ENCODE measurements around the gene CAPN2. TPM values are rescaled to one million over a fixed set of nuclear protein-coding genes. Genes with fewer than 3 reads are reported as not detected.

Gene CAPN2
- total RNA-seq, 1 experiment from 2014 or later: 513 TPM

GRCh38 chr1:223776075-223776814 lies 63.9 kb downstream of the CAPN2 start:
- Mint-ChIP-seq H3K27me3 (ENCODE audit: insufficient read depth, unreplicated experiment) (no peaks in the 10 kb centered on the region), H3K9me3 (ENCODE audit: unreplicated experiment) (no peaks in the 10 kb centered on the region), H3K4me1 (ENCODE audit: insufficient read depth, unreplicated experiment) (peaks cover 55% of the 10 kb centered on the region), H3K27ac (ENCODE audit: low read depth, unreplicated experiment) (peak overlapping the region; percentile 81), H3K4me3 (ENCODE audit: unreplicated experiment) (no peak overlapping the region), H3K36me3 (ENCODE audit: insufficient read depth, unreplicated experiment) (peaks cover 95% of the 10 kb centered on the region)
- ChIA-PET CTCF (interaction anchor here (0.5 to 2.9 kb wide), 13 partner anchors 9 to 1310 kb away, joined by 3 to 21 read pairs (median 6); partner anchors contain the start of gene CAPN2), POLR2A (interaction anchor here (0.6 to 8.7 kb wide), 24 partner anchors 8 to 1063 kb away, joined by 3 to 71 read pairs (median 4); partner anchors contain the start of genes AIDA, BROX, CAPN2 and TP53BP2)
- TF ChIP-seq, protein P1, sequence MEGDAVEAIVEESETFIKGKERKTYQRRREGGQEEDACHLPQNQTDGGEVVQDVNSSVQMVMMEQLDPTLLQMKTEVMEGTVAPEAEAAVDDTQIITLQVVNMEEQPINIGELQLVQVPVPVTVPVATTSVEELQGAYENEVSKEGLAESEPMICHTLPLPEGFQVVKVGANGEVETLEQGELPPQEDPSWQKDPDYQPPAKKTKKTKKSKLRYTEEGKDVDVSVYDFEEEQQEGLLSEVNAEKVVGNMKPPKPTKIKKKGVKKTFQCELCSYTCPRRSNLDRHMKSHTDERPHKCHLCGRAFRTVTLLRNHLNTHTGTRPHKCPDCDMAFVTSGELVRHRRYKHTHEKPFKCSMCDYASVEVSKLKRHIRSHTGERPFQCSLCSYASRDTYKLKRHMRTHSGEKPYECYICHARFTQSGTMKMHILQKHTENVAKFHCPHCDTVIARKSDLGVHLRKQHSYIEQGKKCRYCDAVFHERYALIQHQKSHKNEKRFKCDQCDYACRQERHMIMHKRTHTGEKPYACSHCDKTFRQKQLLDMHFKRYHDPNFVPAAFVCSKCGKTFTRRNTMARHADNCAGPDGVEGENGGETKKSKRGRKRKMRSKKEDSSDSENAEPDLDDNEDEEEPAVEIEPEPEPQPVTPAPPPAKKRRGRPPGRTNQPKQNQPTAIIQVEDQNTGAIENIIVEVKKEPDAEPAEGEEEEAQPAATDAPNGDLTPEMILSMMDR (IDR thresholded peaks at IDR 0.05; ENCODE audit: unreplicated experiment): no peak
- intact Hi-C loops (cut with micrococcal nuclease): loop anchor here (1.0 kb wide), 2 partner anchors 63 to 69 kb away; partner anchors contain the start of gene TP53BP2
- no TSS peak for BruUV-seq (replicated peaks)
- peak; percentile 95 for DNase-seq (ENCODE audit: unreplicated experiment)

DNA sequence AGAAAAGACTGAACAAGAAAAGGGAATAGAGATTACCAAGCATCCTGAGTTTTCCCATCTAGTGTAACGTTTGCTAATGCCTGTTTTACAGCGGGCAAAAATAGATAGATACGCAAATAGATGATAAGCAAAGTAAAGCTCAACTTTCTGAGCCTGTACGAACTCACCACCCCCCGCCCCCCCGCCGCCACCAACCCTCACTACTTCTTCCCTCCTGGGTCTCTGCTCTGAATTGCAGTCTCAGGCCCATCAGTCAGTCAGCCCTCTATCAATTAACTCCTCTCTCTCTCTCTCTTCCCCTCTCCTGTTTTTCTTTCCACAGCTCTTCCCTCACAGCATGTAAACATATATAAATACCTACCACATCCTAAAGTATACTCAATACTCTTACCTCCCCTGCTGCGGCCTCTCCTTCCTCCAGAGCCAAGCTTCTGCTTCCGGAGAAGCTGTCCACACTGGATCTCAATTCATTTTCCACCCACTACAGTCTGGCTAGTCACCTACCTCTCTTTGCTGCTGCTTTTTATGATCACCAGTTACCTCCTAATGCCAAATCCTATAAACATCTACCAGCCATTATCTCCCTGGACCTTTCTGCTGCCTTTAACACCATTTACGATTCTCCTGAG lies 64.6 kb downstream of the CAPN2 start:
- Mint-ChIP-seq H3K27ac (ENCODE audit: low read depth, unreplicated experiment) (peak overlapping the region; percentile 81), H3K27me3 (ENCODE audit: insufficient read depth, unreplicated experiment) (no peaks in the 10 kb centered on the region), H3K4me1 (ENCODE audit: insufficient read depth, unreplicated experiment) (peaks cover 48% of the 10 kb centered on the region), H3K36me3 (ENCODE audit: insufficient read depth, unreplicated experiment) (peaks cover 88% of the 10 kb centered on the region), H3K4me3 (ENCODE audit: unreplicated experiment) (no peak overlapping the region), H3K9me3 (ENCODE audit: unreplicated experiment) (no peaks in the 10 kb centered on the region)
- TF ChIP-seq, protein P1 (IDR thresholded peaks at IDR 0.05; ENCODE audit: unreplicated experiment): no peak
- ChIA-PET POLR2A (interaction anchor here (0.6 to 8.7 kb wide), 12 partner anchors 9 to 79 kb away, joined by 3 to 71 read pairs (median 7); partner anchors contain the start of genes CAPN2 and TP53BP2), CTCF (interaction anchor here (0.6 to 2.9 kb wide), 8 partner anchors 8 to 1311 kb away, joined by 3 to 21 read pairs (median 4); partner anchors contain the start of gene CAPN2)
- DNase-seq (ENCODE audit: unreplicated experiment): no peak
- intact Hi-C loops (cut with micrococcal nuclease): loop anchor here (1.0 kb wide), 2 partner anchors 64 to 68 kb away; partner anchors contain the start of gene TP53BP2
- no TSS peak for BruUV-seq (replicated peaks)

DNA sequence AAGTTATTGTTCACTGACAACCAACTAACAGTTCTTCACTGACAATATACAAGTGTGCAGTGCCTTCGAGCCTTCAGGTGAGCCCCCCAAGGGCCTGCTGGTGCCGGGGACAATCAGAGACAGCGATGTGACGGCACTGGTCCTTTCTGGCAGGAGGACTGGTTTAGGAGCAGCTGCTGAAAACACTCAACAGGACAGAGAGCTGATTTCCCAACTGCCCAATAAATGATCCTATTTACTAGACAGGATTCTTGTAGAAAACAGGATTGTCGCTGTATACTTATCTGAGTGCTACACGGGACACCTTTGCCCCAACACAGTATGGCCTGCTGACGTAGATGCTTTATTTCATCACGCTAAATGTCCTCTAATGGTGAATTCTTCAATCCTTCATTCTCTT lies 68.0 kb downstream of the CAPN2 start:
- no peak overlapping the region for H3K4me3 Mint-ChIP-seq (ENCODE audit: unreplicated experiment)
- ChIA-PET CTCF (interaction anchor here (0.8 to 2.2 kb wide), 10 partner anchors 9 to 96 kb away, joined by 3 to 10 read pairs (median 4); no protein-coding TSS in a partner anchor), POLR2A (interaction anchor here (0.6 to 3.8 kb wide), 16 partner anchors 10 to 106 kb away, joined by 3 to 31 read pairs (median 4); partner anchors contain the start of genes CAPN2 and TP53BP2)
- TSS peak; percentile 61 for BruUV-seq (replicated peaks)
- peaks cover 24% of the 10 kb centered on the region for H3K4me1 Mint-ChIP-seq (ENCODE audit: insufficient read depth, unreplicated experiment)
- no peak for DNase-seq (ENCODE audit: unreplicated experiment)
- peaks cover 71% of the 10 kb centered on the region for H3K36me3 Mint-ChIP-seq (ENCODE audit: insufficient read depth, unreplicated experiment)
- H3K9me3 Mint-ChIP-seq (ENCODE audit: unreplicated experiment): no peaks in the 10 kb centered on the region
- H3K27ac Mint-ChIP-seq (ENCODE audit: low read depth, unreplicated experiment): no peak overlapping the region
- H3K27me3 Mint-ChIP-seq (ENCODE audit: insufficient read depth, unreplicated experiment): no peaks in the 10 kb centered on the region
- intact Hi-C loops (cut with micrococcal nuclease): no loop called here
- TF ChIP-seq, protein P1 (IDR thresholded peaks at IDR 0.05; ENCODE audit: unreplicated experiment): no peak

GRCh38 chr1:223780949-223781348 lies 68.6 kb downstream of the CAPN2 start:
- TF ChIP-seq, protein P1 (IDR thresholded peaks at IDR 0.05; ENCODE audit: unreplicated experiment): no peak
- Mint-ChIP-seq H3K4me3 (ENCODE audit: unreplicated experiment) (no peak overlapping the region), H3K36me3 (ENCODE audit: insufficient read depth, unreplicated experiment) (peaks cover 68% of the 10 kb centered on the region), H3K4me1 (ENCODE audit: insufficient read depth, unreplicated experiment) (peaks cover 17% of the 10 kb centered on the region), H3K27ac (ENCODE audit: low read depth, unreplicated experiment) (no peak overlapping the region), H3K27me3 (ENCODE audit: insufficient read depth, unreplicated experiment) (no peaks in the 10 kb centered on the region), H3K9me3 (ENCODE audit: unreplicated experiment) (no peaks in the 10 kb centered on the region)
- CTCF ChIA-PET: interaction anchor here (0.6 to 2.2 kb wide), 7 partner anchors 26 to 106 kb away, joined by 3 to 10 read pairs (median 4); no protein-coding TSS in a partner anchor
- BruUV-seq (replicated peaks): no TSS peak
- no peak for DNase-seq (ENCODE audit: unreplicated experiment)
- POLR2A ChIA-PET: interaction anchor here (0.6 to 3.8 kb wide), 11 partner anchors 10 to 106 kb away, joined by 3 to 31 read pairs (median 4); partner anchors contain the start of genes CAPN2 and TP53BP2
- intact Hi-C loops (cut with micrococcal nuclease): no loop called here
